Mesenchymal stem cell (in vitro differentiated cells and primary cell): ENCODE results near the gene MAPKBP1.

Experiments used
- DNase-seq: peaks from one replicate; pipeline ENCODE4 v3.0.0-alpha.2; 2013
- H2AFZ ChIP-seq: one replicate; pipeline ENCODE4 v1.6.1; 2013; ENCODE audit warnings: low read depth, mild to moderate bottlenecking, control low read depth, inconsistent platforms, low read length, moderate library complexity
- H2AK5ac ChIP-seq: 2 replicates; pipeline ENCODE4 v1.6.1; 2013; ENCODE audit warnings: low read length, moderate library complexity, mild to moderate bottlenecking, inconsistent platforms; ENCODE audit not compliant: severe bottlenecking
- H2BK120ac ChIP-seq: one replicate; pipeline ENCODE4 v1.6.1; 2013; ENCODE audit warnings: low read depth, mild to moderate bottlenecking, inconsistent platforms, low read length, moderate library complexity
- H2BK12ac ChIP-seq, 2 experiments: one replicate each; pipeline ENCODE4 v1.6.1; 2013; ENCODE audit warnings: inconsistent platforms in 2 of 2, low read length in 2 of 2, mild to moderate bottlenecking in 2 of 2, moderate library complexity in 2 of 2, control low read depth in 1 of 2
- H2BK15ac ChIP-seq: one replicate; pipeline ENCODE4 v1.6.1; 2013; ENCODE audit warnings: mild to moderate bottlenecking, low read depth, inconsistent platforms; ENCODE audit not compliant: poor library complexity, severe bottlenecking
- H2BK5ac ChIP-seq: 2 replicates; pipeline ENCODE4 v1.6.1; 2013; ENCODE audit warnings: low read depth, mild to moderate bottlenecking, low read length, control low read depth, inconsistent platforms; ENCODE audit not compliant: poor library complexity, severe bottlenecking
- H3K14ac ChIP-seq, 2 experiments: one replicate each; pipeline ENCODE4 v1.6.1; 2013; ENCODE audit warnings: inconsistent platforms in 2 of 2, low read length in 2 of 2, control low read depth in 1 of 2, mild to moderate bottlenecking in 1 of 2, moderate library complexity in 1 of 2
- H3K18ac ChIP-seq, 2 experiments: one replicate each; pipeline ENCODE4 v1.6.1; 2013; ENCODE audit warnings: inconsistent platforms in 2 of 2, low read length in 2 of 2, control low read depth in 1 of 2, low read depth in 1 of 2, mild to moderate bottlenecking in 1 of 2
- H3K23ac ChIP-seq, 2 experiments: one replicate each; pipeline ENCODE4 v1.6.1; 2013; ENCODE audit warnings: inconsistent platforms in 2 of 2, low read length in 2 of 2, mild to moderate bottlenecking in 2 of 2, moderate library complexity in 2 of 2, control low read depth in 1 of 2
- H3K27ac ChIP-seq: 2 replicates; pipeline ENCODE4 v1.5.1; 2013; ENCODE audit warnings: mild to moderate bottlenecking, moderate library complexity, low read length, control low read depth, inconsistent platforms; ENCODE audit not compliant: poor library complexity, severe bottlenecking
- H3K27me3 ChIP-seq, 2 experiments: 2 replicates each; pipeline versions ENCODE4 v1.6.1 to v1.7.0; 2013; ENCODE audit warnings: low read length in 2 of 2, mild to moderate bottlenecking in 2 of 2, moderate library complexity in 2 of 2, control low read depth in 1 of 2, inconsistent platforms in 1 of 2; ENCODE audit not compliant: control insufficient read depth in 1 of 2, insufficient read depth in 1 of 2
- H3K36me3 ChIP-seq, 2 experiments: 2 replicates each; pipeline versions ENCODE4 v1.6.1 to v1.7.0; 2013; ENCODE audit warnings: low read length in 2 of 2, control low read depth in 1 of 2, inconsistent platforms in 1 of 2, low read depth in 1 of 2, mild to moderate bottlenecking in 1 of 2; ENCODE audit not compliant: insufficient read depth in 2 of 2, control insufficient read depth in 1 of 2
- H3K4ac ChIP-seq, 2 experiments: one replicate each; pipeline ENCODE4 v1.6.1; 2013; ENCODE audit warnings: inconsistent platforms in 2 of 2, low read length in 2 of 2, mild to moderate bottlenecking in 2 of 2, moderate library complexity in 2 of 2, control low read depth in 1 of 2, low read depth in 1 of 2
- H3K4me1 ChIP-seq: 2 replicates; pipeline ENCODE4 v1.6.1; 2013; ENCODE audit warnings: low read depth, low read length, control low read depth; ENCODE audit not compliant: control insufficient read depth, insufficient read depth
- H3K4me2 ChIP-seq: 2 replicates; pipeline ENCODE4 v1.6.1; 2013; ENCODE audit warnings: low read length, mild to moderate bottlenecking, inconsistent platforms; ENCODE audit not compliant: poor library complexity, severe bottlenecking
- H3K4me3 ChIP-seq, 2 experiments: 2 replicates each; pipeline versions ENCODE4 v1.5.1 to v1.7.0; 2013; ENCODE audit warnings: low read length in 2 of 2, mild to moderate bottlenecking in 2 of 2, control low read depth in 1 of 2, low read depth in 1 of 2; ENCODE audit not compliant: insufficient read depth in 1 of 2
- H3K79me1 ChIP-seq: replicated peaks from 2 replicates; pipeline ENCODE4 v1.6.1; 2013; ENCODE audit warnings: mild to moderate bottlenecking, control low read depth, low read length, inconsistent platforms; ENCODE audit not compliant: poor library complexity, severe bottlenecking
- H3K9ac ChIP-seq: 2 replicates; pipeline ENCODE4 v1.7.0; 2013; ENCODE audit warnings: mild to moderate bottlenecking, low read length, moderate library complexity
- H3K9me3 ChIP-seq: 2 replicates; pipeline ENCODE4 v1.7.0; 2013; ENCODE audit warnings: mild to moderate bottlenecking, low read length; ENCODE audit not compliant: control insufficient read depth
- H4K8ac ChIP-seq: one replicate; pipeline ENCODE4 v1.6.1; 2013; ENCODE audit warnings: inconsistent platforms, mild to moderate bottlenecking, low read length, moderate library complexity
- H4K91ac ChIP-seq: one replicate; pipeline ENCODE4 v1.6.1; 2013; ENCODE audit warnings: mild to moderate bottlenecking, low read length, inconsistent platforms
- WGBS: methylation state at CpG from one replicate; pipeline ENCODE4 v1.1.7; 2013; ENCODE audit warnings: mixed read lengths; 5-methylcytosine and 5-hydroxymethylcytosine counted together

MAPKBP1 gene

GRCh38 chr15:41804361-41804760, 30.1 kb downstream of the MAPKBP1 start:
- Histone ChIP-seq H3K79me1 (peaks cover 35% of the 10 kb centered on the region), H3K9me3 (no peaks in the 10 kb centered on the region), H3K23ac (no peak overlapping the region), H3K4me2 (no peak overlapping the region), H3K36me3 (peaks cover 18 to 34% of the 10 kb centered on the region in 2 experiments), H2BK120ac (no peak overlapping the region), H2BK5ac (no peak overlapping the region), H4K91ac (no peak overlapping the region), H3K27me3 (no peaks in the 10 kb centered on the region), H3K9ac (no peak overlapping the region), H3K4me1 (peaks cover 18% of the 10 kb centered on the region), H3K18ac (no peak overlapping the region), H3K4ac (no peak overlapping the region), H2AK5ac (no peak overlapping the region), H4K8ac (no peak overlapping the region), H2AFZ (no peak overlapping the region), H2BK12ac (no peak overlapping the region), H3K14ac (no peak overlapping the region), H3K27ac (no peak overlapping the region), H2BK15ac (no peak overlapping the region), H3K4me3 (no peak overlapping the region)
- DNase-seq: no peak
- WGBS: 95% methylated on average over 2 of the region's 2 CpGs

GRCh38 chr15:41804916-41805666, 30.8 kb downstream of the MAPKBP1 start:
- Histone ChIP-seq H2BK5ac (no peak overlapping the region), H3K14ac (no peak overlapping the region), H3K18ac (no peak overlapping the region), H3K36me3 (peaks cover 17 to 27% of the 10 kb centered on the region in 2 experiments), H2BK120ac (no peak overlapping the region), H2AFZ (no peak overlapping the region), H3K4me2 (no peak overlapping the region), H4K8ac (no peak overlapping the region), H2AK5ac (no peak overlapping the region), H3K27me3 (no peaks in the 10 kb centered on the region), H3K9ac (no peak overlapping the region), H3K27ac (no peak overlapping the region), H3K23ac (peak overlapping the region in 1 of 2 experiments; percentile 42), H3K4me1 (peaks cover 15% of the 10 kb centered on the region), H4K91ac (no peak overlapping the region), H3K79me1 (peaks cover 41% of the 10 kb centered on the region), H2BK12ac (no peak overlapping the region), H3K4ac (no peak overlapping the region), H3K4me3 (no peak overlapping the region), H3K9me3 (no peaks in the 10 kb centered on the region), H2BK15ac (no peak overlapping the region)
- 92% methylated on average over 8 of the region's 8 CpGs for WGBS
- no peak for DNase-seq

DNA sequence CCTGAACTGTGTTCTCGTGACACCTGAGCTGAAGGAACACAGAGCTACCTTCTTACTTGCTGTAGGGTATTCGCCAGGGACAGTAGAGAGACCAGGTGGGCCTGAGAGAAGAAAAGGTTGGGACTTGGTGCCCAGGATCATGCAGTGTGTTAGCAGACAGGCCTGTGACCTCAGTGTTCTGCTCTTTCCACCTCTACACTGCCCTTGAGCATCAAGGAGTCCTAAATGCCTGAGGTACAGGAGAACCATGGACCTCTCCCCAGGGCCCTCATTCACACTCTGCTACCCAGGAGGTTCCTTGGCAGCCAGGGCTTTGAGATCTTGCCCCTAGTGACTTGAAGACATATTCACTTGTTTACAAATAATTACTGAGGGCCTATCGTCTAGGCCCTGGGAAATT, 31.4 kb downstream of the MAPKBP1 start:
- Histone ChIP-seq H3K4ac (no peak overlapping the region), H3K27me3 (no peaks in the 10 kb centered on the region), H3K9ac (no peak overlapping the region), H3K79me1 (peaks cover 38% of the 10 kb centered on the region), H2BK15ac (no peak overlapping the region), H2BK5ac (no peak overlapping the region), H3K4me3 (no peak overlapping the region), H3K9me3 (no peaks in the 10 kb centered on the region), H3K18ac (no peak overlapping the region), H3K23ac (no peak overlapping the region), H3K14ac (no peak overlapping the region), H2AK5ac (no peak overlapping the region), H4K91ac (no peak overlapping the region), H2BK120ac (no peak overlapping the region), H3K36me3 (peaks cover 11 to 21% of the 10 kb centered on the region in 2 experiments), H3K27ac (no peak overlapping the region), H3K4me2 (no peak overlapping the region), H3K4me1 (peaks cover 15% of the 10 kb centered on the region), H2BK12ac (no peak overlapping the region), H4K8ac (no peak overlapping the region), H2AFZ (no peak overlapping the region)
- 96% methylated on average over 2 of the region's 3 CpGs for WGBS
- DNase-seq: no peak

DNA sequence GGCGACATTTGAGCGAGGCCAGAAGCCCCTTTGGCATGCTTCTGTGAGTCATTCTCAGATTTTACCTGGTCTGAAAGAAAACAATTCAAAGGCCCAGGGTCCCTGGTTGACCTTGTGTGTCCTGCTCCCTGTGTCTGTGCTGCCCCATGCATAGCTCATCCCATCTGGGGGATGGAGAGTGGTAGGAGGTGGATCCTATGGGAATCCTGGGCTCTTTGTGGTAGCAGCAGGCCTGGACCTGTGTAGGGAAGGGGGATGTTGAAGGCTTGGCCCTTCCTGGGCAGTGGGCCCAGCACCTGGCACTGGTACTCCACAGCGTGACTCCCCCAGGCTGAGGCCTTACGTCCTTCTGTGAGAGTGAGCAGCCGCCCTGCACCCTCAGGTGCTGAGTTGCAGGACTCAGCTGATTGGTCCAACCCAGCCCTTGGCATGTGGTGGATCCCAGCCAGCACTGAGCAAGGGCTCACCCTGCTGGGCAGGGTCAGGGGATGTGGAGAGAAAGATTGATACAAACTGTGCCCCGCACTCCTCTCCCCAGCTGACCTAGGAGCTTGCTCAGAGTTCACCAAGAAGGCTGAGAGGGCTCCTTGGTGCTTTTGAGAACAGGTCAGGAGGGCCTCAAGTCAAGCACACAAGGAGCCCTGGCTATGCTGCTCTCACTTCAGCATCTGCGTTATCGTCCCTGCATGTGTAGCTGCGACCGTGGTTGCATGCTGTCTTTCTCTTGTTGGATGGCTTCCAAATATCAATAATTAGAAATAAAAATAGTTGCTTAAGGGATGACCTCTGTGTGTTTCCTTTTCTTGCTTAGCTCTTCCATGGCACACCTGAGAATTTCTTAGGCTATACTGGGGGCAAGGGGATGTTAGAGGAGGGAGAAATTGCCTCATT, 32.3 kb downstream of the MAPKBP1 start:
- Histone ChIP-seq H2BK12ac (no peak overlapping the region), H2AK5ac (no peak overlapping the region), H3K9ac (no peak overlapping the region), H3K9me3 (no peaks in the 10 kb centered on the region), H3K36me3 (peaks cover 15% of the 10 kb centered on the region in 2 experiments), H3K4me3 (no peak overlapping the region), H3K18ac (no peak overlapping the region), H2BK120ac (no peak overlapping the region), H3K79me1 (peaks cover 38% of the 10 kb centered on the region), H3K27ac (no peak overlapping the region), H4K8ac (no peak overlapping the region), H3K4me2 (no peak overlapping the region), H3K14ac (peak overlapping the region in 1 of 2 experiments; percentile 31), H2BK5ac (no peak overlapping the region), H3K27me3 (no peaks in the 10 kb centered on the region), H3K23ac (no peak overlapping the region), H3K4ac (no peak overlapping the region), H4K91ac (no peak overlapping the region), H2AFZ (no peak overlapping the region), H3K4me1 (peaks cover 16% of the 10 kb centered on the region), H2BK15ac (no peak overlapping the region)
- DNase-seq: no peak
- WGBS: 93% methylated on average over 10 of the region's 10 CpGs
